Fibroblast of skin of right quadriceps (primary cell): ENCODE data around the gene TAS1R2.
A peak's percentile ranks its signal among the peaks of the same experiment; 100 is the strongest.
"Not testable (repeated sequence)": the region's sequence is repeated elsewhere in the genome, so short reads cannot be mapped to it uniquely, and the experiment has no call there.

Experiments
- DNase-seq: peaks from one replicate; pipeline ENCODE4 v3.0.0-alpha.2; 2013

The TAS1R2 gene

DNA sequence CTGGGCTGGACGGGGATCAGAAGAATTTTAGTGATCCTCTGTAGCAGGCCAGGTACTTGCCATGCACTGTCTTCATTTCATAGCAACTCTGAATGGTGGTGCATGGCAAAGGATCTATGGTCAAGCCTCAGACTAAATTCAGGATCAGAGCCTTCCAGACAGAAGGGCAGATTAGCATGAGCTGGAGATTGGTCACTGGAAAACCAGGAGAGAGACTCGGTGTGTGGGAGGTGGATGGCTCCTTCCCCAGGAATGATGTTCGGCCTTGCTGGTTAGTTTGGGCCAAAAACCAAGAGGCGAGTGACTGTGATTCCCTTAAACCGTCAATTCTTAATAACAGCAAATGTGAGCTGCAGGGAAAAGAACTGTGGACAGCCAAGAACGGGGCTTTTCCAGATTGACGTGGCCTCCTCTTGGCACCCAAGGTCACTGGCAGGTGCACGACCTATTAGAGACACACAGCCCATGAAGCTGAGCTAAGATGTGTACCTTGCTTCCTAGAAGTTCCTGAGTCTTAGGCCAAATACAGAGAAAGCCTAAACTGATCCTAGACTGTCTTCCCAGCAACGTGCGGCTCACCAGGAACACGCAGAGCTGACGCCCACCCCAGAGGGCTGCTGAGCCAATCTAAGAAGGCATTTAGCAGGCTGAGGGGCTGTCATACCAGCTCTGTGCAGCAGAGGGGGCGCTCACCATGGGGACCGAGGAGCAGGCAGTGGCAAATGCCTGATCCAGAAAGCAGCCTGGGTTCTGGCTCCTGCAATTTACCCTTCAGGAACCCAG, 24.4 kb upstream of the TAS1R2 start:
- DNase-seq: peak; percentile 56

DNA sequence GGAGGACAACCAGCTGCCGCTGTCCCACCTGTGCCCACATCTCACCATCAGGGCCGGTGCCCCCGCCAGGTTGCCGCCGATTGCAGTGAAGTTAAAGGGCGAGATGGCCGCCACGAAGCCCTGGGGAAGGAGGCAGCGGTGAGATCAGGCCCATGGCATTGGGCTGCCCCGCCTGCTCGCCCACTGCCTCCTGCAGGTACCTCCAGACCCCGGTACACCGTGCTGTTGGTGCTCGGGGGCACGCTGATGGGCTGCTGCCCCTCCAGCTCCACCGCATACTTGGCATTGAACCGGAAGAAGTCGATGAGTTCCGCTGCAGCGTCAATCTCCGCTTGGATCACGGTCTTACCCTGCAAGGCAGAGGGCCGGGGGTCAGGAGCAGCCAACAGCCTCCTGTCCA, 23.6 kb upstream of the TAS1R2 start:
- no peak for DNase-seq

DNA sequence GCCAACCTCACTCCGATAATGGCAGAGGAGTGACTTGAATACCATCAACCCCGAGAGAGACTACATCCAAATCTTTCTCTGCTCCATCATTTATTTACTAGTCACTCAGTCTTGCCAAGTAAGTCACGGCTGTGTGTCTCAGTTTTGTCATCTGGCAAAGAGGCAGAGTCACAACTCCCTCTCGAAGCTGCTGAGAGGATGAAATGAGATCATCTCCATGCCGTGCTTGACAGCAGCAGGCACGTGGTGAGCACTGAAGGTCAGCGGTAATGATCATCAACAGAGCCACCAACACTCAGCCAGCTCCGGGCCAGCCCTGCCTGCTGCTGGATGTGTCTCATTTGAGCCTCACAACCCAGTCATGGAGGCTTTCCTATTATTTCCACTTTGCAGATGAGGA, 23.0 kb upstream of the TAS1R2 start:
- DNase-seq: no peak

DNA sequence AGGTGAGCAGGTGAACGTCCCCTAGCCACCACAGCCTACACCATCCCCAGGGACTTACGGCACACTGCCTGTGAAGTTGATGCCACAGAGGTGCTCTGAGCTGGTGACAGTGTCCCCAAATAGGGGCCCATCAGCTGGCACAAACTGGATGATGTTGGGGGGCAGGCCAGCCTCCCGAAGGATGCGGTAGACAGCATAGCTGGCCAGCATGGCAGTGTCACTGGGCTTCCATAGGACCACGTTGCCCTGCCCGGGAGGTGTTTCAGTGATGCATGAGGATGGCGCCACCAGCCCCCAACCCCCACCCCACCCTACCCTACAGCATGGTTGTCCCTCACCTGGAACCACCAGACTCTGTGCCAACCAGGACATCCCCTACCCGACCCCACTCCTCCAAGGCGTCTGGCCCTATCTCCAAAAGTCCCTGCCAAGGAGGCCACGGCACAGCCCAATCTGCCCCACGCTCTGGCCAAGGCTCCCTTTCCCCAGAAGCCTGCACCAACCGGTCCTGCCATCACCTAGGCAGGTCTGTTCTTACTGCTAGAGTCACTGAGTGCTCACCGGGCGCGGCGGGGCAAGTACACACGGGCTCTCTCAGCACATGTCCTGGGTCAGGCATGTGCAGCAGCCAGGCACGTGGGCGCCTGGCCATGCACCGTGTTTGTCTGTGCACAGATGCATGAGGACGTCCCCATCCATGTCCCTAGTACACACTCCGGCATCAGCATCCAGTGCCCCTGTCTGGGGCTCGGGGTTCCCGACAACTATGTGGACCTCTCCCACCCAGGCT, 22.4 kb upstream of the TAS1R2 start:
- no peak for DNase-seq

DNA sequence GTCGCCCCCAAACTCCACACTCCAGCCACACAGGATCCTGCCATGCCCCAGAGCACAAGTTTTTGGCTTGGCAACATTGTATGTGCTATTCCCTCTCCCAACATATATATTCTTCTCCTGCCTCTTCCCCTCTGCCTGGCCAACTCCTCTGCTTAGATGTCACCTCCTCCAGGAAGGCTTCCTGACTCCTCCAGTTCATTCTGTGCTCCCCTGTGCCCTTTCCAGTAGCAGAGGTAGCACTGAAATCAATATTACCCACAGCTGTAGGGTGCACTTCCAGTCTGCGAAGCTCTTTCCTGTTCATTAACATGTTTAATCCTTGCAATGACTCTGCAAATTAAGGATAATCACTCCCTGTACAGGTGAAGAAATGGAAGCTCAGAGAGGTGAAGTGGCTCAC, 21.7 kb upstream of the TAS1R2 start:
- DNase-seq: no peak

DNA sequence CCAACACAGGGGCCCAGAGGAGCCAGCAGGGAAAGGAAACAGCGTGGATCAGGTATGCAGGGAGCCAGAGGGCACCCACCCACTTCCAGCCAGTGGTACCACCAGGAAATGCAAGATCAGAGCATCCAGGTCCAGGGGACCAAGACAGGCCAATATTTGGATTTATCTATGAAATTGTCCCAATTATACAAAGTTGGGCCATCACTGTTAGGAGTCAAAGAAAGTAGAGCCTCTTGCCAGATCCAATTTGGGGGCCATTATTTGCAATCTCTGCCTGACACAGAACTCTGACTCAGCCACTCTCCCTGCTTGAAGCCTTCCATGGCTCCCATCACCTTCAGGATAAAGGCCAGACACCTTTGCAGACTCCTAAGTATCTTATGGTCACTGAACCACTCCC, 21.1 kb upstream of the TAS1R2 start:
- no peak for DNase-seq

DNA sequence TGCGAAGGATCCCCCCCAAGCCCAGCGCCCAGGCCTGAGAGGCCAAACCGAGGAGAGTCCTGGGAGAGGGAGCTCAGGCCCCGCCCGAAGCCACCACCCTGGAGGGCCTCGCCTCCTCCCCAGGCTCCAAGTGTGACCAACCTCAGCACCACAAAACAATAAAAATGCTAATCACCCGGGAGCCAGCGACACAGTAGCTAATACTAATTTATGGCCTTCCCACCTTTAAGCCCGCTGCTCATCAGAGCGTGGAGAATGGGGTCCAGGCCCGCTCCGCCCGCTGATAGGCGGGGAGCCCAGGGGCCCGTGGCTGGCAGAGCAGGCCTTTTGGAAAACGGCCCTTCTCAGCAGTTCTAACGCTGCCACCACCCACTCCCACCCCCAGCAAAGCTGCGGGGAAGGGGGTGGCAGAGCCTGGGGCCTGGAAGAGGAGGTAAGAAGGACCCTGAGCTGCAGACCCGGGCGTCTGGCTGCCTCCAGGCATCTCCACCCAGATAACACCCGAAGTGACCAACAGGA, 20.4 kb upstream of the TAS1R2 start:
- no peak for DNase-seq

DNA sequence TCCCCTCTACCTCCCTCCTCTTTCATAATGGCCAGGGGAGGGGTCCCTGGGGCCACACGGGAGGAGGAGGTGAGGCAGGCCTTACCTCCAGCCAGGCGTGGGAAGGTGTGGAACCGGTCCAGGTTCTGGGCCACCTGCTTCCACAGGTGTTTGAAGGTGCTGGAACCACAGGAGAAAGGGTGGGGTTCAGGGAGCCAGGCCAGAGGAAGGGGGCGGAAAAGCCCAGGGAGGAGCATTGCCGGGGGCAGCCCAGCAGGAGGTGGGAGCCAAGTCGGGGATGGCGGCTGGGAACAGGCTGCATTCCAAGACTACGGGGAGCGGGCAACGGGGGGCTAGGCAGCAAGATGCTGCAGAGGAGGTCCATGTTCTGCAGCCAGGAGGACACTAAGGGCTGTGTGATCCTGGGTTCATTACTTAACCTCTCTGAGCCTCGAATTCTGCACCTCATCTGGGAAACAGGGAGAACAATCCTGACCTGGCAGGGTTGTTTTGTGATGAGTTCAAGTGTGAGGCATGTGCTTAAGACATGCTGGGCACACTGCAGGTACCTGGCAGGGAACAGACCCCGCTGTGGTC, 19.8 kb upstream of the TAS1R2 start:
- no peak for DNase-seq

DNA sequence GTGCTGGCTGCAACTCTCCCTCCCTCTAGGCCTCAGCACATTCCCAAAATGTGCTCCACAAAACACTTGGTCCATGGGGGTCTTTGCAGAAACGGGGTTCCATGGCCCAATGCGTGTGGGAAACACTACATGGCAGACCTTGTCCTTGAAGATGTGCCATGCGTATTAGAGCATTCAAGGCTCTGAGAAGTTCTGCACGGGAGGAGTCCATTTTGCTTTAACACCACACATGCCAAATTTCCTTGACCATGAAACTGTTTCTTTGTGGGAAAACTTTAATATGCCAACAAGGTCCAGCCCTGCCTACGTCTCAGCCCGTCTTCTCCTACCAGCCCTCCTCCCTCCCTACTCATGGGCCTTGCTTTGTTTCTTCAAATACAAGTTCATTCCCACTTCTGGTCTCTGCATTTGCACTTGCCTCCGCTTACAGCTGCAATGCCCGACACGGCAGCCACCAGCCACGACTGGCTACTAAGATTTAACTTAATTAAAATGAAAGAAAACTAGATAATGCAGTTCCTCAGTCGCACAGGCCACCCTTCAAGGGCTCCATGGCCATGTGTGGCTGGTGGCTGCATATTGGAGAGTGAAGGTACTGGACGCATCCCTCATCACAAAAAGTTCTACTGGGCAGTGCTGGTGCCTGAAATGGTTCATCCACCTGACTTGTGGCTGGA, 19.2 kb upstream of the TAS1R2 start:
- DNase-seq: no peak

DNA sequence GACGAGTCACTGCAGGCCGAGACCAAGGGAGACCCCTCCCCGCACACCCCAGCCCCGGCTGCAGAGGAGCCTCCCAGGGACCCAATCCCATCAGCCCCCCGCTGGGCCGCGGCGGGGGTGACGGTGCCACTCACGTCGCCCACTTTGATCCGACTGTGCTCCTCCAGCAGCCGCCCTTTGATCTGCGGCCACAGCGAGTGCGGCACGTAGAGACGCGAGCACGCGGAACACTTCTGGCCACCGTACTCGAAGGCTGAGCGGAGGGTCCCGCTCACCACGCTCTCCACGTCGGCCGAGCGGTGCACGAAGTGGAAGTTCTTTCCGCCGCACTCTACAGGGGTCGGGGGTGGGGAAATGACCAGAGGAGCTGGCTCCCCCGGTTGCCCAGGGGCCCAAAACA, 17.8 kb upstream of the TAS1R2 start:
- no peak for DNase-seq

DNA sequence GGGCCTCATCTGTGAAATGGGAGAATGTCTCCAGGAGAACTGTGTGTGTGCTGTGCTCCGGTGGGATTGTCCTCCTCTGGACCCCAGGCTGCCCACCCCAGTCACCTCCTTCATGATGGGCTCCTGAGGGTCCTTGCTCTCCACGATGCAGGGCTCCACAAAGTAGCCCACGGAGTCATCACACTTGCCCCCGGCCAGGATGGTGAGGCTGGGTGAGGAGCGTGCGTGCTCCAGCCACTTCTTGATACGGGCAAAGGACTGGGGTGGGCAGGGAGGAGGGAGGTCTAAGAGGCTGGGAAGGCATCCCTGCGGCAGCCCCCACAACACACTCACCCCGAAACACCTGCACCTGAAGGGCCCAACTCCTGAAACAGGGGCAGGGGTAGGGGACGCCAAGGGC, 16.8 kb upstream of the TAS1R2 start:
- DNase-seq: no peak

DNA sequence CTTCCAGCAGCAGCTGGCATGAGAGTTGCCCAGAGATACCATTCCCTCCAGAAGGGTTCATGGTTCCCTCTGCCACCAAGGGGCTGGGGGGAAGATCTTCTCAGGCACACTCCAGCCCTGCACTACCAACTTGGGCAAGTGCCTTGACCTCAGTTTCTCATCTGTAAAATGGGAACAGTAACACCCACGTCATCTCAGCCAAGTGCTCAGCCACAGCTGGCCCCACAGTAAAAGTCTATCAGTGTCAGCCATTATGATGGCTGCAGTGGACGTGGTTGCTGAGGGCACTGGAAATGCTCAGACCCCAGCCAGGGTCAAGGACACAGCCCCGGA, 16.3 kb upstream of the TAS1R2 start:
- no peak for DNase-seq

DNA sequence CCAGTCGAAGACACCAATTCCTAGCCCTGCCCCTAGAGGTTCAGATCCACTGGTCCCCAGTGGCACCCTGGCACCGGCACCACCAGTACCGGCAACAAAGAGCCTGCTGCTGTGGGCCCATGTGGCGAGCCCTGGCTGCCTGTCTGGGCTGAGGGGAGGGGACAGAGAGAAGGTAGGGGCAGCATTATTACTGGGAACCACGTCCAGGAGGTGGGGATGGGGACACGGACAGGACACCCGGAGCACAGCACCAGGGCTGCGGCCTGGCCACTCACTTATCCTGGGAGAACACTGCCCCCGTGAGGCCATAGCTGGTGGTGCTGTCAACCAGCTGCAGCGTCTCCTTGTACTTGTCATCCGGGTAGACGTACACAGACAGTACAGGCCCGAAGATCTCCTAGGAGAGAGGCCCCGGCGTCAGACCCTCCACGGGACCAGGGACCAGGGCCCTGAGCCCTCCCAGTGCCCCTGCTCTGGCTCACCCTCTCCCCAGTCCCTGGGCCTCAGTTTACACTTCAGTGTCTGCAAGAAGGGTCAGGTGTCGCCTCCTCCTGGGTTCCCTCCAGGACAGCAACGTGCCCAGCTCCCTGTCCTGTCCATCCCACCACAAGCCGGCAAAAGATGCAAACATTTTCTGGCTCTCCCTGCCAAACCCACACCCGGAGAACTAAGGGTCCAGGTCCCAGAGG, 15.8 kb upstream of the TAS1R2 start:
- DNase-seq: peak; percentile 69

DNA sequence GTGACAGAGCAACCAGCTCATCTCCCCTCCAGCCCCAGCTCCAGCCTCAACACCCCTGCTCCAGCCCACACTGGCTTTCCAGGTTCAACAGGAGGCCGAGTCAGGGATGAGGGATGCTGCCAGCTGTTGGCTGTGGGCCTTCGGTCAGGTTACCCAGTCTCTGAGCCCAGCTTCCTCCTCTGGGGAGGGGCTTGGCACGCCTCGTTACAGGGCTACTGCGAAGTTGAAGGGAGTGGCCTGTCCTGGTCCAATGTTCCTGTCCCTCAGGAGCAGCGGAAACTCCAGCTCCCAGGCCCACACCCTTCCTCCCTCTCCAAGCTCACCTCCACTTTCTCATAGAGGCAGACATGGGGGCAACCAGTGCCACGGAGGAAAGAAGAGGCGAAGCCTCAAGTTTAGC, 15.1 kb upstream of the TAS1R2 start:
- DNase-seq: no peak

DNA sequence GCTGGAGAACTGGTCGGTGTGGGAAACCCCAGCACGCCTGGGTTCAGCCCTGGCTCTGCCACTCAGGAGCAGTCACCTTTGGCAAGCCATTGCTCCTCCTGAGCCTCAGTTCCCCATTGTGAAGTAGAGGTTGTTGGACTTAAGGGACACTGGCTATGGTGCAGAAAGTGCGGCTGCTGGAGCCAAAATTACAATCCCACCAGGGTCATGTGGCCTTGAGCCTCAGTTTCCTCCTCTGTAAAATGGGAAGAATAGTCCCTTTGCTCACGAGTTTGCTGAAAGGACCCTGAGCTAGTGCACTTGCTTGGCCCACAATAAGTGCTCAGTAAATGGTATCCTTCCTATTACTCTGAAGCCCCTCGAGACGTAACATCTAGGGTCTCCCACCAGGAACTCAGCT, 14.6 kb upstream of the TAS1R2 start:
- no peak for DNase-seq

DNA sequence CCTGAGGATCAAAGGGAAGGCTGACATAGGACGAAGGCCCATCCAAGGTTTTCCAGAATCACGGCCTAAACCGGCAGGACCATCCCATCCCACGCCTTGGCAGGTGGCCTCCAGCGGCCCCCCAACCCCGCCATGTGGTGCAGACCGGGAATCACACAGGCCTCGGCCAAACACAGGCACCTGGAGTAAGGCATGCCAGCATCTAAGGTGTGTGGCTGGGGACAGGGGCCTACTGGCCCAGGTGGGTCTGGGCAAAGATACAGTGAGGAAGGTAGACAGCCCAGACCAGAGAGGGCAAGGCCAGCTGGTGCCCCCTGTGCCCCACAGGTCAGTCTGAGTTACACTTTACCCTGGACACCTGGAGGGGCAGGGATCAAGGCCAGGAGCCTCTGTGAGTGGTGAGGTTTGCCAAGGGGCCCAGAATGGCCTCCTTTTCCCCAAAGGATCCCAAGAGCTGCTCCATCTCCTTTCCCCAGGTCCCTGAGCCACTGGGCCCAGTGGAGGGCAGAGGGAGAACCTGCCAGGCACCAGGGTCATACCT, 12.7 kb upstream of the TAS1R2 start:
- no peak for DNase-seq

DNA sequence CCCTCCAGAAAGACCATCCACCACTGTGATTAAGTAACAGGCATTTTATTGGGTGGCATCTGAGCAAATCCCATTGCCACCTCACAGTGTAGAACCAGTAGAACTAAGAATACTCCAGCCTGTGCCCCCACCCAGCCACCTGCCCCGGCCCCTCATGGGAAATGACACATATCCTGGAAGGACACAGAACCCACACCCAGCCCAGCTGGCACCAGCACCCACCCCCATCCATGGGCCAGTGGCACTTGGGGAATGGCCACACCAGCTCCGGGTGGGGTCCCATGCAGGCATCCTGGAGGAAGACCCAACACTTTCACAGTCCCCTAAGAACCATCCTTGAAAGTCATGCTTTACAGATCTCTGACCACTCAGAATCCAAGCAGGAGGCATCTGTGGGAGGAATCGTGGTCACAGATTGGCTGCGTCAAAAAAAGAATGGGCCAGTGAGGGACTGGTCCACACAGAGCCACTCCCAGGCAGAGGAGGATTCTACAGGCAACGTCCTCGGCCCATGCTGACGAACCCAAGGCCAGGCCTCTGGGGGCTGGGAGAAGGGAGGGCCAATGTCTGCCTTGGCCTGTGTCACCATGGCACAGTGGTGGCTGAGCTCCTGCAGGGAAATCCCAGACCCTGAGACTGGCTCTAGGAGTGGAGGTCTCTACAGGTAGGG, 12.1 kb upstream of the TAS1R2 start:
- DNase-seq: no peak

DNA sequence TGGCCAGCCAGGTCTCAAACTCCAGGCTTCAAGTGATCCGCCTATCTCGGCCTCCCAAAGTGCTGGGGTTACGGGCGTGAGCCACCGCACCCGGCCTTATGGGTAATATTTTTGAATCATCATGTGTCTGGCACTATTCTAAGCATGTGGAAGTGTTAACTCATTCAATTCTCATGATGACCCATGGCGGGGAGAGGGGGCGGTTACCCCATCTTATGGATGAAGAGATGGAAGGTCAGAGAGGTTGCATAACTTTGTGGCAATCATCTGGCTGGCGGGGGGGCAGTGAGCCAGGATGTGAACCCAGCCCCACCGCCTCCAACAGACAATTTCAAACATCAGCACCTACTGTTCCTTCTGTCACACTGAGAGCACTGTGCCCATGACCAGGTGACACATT, 11.5 kb upstream of the TAS1R2 start:
- DNase-seq: no peak

DNA sequence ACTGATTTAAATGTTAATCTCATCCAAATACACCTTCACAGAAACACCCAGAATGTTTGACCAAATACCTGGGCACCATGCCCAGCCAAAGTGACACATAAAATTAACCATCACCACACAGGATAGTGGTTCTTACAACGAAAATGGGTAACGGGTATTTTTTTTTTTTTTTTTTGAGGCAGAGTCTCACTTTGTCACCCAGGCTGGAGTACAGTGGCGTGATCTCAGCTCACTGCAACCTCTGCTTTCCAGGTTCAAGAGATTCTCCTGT, 11.1 kb upstream of the TAS1R2 start:
- not testable (repeated sequence) for DNase-seq

DNA sequence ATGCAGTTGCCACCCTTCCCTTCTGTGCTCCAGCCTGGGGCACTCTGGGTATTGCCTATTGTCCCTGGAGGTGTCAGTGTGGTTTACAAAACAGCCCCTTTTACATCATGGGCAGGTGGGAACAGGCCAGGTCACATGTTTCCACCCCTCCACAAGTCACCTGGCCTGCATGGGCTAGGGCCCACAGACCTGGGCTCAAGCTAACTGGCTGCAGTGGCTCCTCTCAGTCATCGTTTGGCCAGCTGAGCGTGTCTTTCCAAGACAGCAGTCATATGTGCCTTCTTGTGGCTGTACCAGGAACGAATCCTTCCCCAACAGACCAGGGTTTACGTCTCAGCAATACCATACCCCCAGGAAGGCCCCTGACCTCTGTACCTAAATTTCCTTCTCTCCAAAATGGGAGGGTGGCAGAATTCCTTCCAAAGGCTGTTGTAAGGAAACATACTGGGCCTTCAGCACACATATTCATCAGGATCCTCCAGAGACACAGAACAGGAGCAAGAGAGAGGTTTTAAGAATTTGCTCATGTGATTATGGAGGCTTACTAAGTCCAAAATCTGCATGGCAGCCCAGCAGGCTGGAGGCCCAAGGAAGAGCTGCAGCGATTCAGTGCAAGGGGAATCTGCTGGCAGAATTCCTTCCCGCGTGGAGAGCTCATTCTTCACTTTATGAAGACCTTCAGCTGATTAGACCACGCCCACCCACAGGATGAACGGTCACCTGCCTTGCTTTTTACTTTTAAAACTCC, 10.6 kb upstream of the TAS1R2 start:
- no peak for DNase-seq

DNA sequence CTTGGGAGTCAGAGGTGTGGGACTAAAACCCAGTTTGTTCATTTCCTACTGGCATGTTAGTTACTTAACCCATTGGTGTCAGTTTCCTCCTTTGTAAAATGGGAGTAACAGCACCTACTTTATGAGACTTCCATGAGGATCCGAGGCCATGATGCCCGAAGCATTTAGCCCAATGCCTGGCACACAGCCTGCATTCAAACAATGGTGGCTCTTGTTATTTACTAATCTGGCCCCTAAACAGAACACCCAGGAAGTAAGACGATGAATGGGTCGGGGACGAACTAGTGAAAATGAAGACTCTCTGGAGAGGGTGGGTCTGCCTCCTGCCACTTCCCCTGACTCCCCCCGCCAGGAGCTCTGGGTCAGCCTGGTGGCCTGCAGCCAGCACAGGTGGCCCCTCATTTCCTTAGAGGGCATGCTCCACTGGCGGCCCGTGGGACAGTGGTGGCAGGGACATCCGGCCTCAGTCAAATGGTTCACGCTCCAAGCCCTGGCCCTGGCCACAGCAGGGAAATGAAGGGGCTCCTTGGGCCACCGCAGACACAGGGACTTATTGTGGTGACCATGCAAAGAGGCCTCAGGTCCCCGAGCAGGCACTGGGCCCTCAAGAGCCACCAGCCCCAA, 9.5 kb upstream of the TAS1R2 start:
- DNase-seq: no peak
